Glomerular visceral epithelial cell (primary cell): ENCODE results near the gene WFDC5.

Experiments
- DNase-seq: peaks from one replicate; pipeline ENCODE4 v3.0.0-alpha.2; 2016; ENCODE audit errors: extremely low spot score

WFDC5 gene

DNA sequence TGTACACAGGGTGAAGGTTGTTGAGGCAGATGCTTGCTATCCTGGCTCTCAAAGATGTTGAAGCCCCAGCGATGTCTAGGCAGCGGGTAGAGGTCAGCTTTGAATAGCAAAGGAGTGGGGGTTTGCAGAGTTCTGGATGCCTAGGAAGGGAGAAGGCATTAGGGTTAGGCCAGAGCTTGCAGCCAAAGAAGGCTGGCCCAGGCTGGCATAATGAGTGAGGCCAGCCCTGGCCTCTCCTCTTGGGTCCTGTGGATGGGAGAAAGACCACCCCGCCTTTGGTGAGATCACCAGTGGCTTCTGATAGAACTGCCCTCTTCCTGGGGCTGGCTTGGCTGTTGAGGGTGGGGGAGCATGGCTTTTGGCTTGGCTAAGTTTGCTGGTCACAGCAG lies 406 bp upstream of the WFDC5 start:
- no peak for DNase-seq

DNA sequence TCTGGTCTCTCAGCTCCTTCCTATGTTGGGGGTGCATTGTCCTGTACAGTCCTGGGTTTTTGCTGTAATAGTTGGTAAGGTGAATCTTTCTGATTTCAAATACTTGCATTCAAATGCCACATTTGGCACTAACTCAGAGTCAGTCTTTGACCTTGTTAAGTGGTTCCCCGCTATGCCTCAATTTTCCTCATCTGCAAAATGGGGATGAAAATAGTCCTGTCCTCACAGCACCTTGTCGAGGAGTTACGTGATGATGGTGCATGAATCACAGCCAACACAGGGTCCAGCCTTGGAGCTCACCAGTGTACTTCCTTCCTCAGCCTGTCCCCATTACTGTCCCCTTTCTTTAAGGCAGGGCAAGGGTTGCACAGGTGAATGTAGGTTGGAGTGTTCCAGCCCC lies 1.1 kb downstream of the WFDC5 start:
- no peak for DNase-seq

DNA sequence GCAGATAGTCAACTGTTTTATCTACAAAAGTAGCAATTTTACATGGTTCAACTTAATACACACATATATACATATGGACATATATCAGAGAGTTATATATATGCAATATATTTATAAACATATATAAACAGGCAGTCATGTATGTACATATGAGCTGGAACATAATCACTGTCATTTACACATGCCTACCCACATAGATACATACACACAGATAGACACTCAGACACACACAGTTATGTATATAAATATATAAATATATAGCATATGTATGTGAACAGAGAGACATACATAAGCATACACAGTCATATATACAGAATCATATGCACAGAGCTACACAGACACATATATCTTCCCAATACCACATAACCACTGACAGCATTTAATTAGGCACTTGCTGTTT lies 2.2 kb downstream of the WFDC5 start:
- no peak for DNase-seq

DNA sequence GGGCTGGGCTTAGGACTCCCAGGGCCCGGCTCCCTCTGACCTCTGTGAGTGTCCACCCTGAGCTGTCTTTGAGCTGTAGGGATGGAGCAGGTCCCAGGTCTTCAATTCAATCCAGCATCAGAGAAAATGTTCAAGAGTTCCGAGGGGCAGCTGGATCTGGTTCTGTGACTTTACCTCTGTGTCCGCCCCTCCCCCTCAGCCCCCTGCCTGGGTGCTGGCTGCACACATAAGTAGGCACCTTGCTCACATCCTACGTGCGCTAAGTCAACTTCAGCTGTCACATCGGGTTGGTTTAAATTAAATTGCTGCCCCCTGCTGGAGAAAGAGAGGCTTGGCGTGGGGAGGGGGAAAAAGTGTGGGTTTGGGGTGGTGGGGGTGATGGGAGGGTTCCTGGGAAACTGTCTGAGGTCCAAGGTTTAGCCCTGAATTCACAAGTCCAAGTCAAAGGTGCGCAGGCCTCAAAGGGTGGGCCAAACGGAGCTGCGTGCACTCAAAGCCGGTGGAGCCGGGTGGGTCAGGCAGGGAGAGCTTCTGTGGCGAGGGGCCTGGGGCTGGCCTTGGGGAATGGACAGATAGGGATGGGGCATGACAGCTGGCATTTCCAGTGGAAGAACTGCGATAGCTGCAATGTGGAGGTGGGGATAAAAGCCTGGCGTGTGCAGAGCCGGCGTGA lies 3.0 kb downstream of the WFDC5 start:
- no peak for DNase-seq

DNA sequence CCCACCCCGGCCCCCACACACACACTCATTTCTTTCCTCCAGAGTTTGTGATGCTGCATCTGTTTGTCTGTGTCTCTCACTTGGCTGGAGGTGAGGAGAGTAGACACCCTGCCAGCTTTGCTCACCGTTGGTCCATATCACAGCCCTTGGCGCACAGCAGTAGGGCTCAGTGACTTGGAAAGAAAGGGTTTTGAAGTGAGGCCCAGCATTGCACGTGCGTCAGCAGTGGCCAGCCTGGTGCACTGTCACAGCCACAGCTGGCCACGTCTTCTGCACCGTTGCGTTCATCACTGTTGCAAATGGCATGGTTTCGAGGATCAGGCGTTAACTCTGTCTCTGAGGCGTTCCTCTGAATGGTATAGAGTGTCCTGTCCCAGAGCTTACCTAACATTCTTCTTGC lies 3.7 kb downstream of the WFDC5 start:
- no peak for DNase-seq

DNA sequence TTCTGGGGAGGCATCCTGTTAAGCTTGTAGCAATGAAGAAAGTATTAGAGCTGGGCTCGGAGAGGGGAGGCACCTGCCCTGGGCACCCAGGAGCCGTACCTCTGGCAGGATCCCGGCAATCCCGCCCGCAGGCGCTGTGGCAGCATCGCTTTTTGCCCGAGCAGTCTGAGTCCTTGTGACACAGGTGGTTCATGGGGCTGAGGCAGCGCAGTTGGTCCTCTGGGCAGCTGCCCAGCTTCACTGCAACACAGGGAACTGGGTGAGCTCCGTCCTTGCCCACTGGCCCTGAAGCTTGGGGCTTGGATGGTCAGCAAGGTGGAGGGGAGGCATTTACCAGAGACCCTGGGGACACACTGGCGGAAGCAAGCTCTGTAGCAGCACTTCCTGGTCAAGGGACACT lies 4.7 kb downstream of the WFDC5 start:
- no peak for DNase-seq

DNA sequence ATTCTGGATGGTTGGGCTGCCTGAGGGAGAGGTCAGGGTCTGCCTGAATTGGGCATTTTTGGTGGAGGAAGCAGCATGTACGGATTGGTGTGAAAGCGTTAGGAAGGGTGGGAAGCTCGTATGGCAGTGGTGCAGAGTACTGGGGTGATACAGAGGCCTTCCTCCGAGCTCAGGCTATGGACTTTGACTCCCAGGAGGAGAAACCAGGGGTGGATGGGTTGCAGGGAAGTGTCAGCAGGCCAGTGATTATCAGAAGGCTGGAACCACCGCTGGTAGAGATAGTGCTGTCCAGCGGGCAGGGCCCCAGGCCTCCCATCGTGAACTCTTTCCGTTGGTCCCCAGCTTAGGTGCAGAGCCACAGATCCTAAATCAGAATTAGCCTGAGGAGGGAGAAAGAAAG lies 5.3 kb downstream of the WFDC5 start:
- DNase-seq = no peak

DNA sequence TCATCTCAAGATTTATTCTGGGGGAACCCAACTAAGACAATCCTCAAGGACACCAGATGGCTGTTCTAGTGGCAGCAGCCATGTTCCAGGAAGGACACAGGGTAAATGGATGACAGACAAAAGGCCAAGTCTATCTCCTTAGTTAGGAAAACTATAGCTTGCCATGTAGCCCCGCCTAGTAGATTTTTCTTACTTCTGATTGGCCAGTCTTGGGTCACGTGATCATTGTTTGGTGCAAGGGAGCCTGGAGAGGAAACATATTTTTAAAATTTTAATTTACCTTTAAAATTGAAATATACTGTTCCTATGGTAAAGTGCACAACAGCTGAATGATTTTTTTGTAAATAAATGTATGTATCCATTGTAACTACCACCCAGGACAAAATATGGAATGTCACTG lies 9.7 kb downstream of the WFDC5 start:
- DNase-seq = peak; percentile 45

DNA sequence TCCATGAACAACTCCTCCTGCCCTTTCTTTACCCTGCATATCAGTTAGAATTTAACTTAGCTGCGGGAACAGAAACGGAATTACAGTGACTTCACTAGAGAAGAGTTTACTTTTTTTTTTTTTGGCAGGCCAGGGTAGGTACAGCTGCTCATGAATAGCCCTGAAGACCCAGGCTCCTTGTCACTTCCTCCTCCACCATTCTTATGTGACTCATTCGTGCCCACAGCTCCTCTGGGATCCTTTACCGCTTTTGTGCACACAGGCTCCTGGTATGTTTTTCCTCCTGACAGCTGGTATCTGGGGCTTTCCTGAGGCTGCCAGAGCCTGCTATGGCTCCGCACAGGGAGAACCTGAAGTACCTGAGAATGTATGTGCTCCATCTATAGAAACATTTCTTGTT lies 10.2 kb downstream of the WFDC5 start:
- peak; percentile 97 for DNase-seq

DNA sequence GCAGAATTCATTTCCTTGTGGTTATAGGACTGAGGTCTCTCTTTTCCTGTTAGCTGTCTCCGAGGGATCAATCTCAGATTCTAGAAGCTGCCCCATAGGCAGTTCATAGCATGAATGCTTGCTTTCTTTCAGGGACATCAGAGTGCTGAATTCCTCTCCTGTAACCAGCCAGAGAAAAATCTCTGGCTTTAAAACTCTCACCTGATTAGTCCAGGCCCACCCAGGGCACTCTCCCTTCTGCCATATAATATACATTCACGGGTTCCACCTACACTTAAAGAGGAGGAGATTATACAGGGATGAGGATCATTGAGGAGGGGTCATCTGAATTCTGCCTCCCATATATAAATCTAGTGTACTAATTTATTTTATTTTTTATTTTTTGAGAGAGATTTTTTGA lies 11.9 kb downstream of the WFDC5 start:
- no peak for DNase-seq

DNA sequence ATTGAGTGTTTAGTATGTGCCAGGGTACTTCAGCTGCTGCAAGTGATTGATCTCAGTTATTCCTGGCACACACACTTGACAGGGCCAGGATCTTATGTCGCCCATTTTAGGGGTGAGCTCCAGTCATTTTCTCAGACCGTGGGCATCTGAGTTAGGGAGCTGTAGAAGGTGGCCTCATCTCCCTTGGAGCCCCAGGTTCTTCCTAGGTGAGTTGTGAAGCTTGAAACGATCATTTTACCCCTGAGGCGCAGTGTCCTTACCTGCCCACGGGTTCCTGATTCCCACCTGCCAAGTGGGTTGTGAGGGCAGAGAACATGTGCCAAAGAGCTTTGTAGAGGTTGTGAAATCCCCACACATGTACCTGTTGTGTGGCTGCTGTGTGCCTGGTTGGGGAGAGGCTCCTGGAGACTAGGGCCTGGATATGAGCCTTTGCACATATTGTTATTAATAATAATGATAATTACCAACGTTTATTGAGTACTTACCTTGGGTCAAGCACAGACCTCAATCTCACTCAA lies 13.6 kb downstream of the WFDC5 start:
- DNase-seq = no peak

DNA sequence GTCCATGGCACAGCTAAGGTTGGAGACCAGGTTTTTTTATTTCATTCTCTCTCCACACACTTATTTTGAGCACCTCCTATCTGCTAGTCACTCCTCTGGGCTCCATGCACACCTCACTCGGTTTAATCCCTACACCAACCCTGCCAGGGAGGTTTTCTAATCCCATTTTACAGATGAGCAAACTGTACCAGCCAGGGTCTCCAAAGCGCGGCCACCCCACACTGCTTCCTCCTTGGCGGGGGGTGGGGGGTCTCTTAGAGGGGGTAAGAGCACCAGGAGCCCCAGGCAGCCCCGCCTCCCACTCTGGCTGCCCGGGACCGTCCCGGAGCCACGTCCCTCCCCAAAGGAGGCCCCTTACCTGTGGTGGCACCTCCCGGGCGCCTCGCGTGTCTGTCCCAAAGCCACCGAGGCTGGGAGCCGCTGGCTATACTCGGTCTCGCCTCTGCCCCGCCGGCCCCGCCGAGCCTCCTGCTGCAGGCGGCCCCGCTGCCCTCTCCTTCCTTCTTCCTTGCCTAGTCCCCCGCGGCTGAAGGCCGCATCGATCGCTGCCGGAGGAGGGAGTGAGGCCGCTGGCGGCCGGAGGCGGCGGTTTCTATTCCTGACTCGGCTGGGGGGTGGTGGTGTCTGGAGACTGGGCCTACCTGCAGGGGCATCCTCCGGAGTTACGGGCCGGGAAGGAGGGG lies 14.3 kb downstream of the WFDC5 start, which contains the start of gene KCNS1:
Gene KCNS1, minus strand, starts transcription at position 565 of the 683 bp plus-strand sequence. CDS start 1,891 bp downstream, outside the sequence.
- DNase-seq = peak; percentile 19

DNA sequence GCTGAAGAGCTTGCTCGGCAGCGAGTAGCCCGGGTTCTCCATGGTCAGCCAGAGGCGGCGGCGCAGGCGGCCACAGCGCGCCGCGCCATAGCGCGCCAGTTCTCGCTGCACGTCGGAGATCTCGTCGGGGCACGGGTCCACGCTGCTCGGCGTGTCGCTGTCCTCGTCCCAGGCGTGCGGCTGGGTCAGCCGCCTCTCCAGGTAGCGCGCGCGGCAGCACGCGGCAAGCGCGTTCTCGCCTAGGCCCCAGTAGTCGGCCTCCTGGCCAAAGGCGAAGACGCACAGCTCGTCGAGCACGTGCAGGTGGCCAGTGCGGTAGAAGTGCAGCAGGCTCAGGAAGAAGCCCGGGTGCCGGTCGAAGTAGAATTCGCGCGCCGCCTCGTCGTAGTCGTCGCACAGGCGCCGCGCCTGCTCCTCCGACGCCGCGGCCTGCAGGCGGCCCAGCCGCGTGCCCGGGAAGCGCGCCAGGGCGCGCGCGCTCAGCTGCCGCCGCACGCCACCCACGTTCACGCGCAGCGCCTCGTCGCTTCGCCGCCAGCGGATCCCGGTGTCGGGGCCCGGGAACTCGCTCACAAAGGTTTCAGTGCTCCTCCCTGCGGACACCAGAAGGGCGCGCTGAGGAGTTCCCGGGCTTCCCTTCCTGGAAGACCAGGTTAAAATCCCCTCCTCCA lies 16.7 kb downstream of the WFDC5 start:
- peak; percentile 21 for DNase-seq

DNA sequence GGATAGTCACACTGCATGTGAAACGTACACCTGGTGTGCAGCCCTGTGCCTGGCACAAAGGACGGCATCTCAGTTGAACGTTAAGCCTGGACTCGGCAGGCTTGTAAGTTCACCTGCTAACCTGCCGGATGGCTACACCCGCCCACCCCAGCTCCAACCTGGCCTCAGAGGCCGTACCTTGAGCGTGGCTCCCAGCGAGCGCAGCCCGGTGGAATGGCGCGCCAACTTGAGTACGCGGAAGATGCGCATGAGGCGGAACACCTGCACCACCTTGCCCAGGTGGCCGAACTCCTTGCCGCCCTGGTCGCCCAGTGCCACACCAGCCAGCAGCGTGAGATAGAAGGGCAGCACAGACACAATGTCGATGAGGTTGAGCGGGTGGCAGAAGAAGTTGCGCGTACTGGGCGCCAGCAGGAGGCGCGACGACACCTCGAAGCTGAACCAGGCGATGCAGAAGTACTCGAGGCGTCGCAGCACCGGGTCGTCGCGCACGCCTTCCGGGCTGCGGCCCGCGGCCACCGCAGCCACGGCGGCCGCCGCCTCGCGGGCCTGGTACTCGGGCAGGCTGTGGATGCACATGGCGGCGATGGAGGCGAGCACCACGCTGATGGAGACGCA lies 17.4 kb downstream of the WFDC5 start:
- no peak for DNase-seq

DNA sequence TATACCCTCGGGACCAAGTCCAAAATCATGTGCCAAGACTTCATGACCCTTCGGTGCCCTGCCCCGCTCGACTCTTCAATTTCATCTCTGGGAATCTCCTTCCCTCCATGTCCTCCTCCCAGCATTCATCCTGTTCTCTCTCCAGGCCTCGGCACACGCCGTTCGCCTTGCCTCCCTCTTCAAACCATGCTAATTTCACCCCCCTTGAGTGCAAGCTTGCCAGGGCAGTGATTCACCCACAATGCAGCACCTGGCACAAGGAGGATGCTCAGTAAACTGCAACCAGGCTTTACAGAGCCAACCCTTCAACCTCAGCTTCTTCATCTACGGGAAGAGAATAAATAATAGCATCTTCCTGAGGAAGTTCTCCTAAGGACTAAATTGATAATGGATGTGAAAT lies 18.2 kb downstream of the WFDC5 start:
- no peak for DNase-seq

DNA sequence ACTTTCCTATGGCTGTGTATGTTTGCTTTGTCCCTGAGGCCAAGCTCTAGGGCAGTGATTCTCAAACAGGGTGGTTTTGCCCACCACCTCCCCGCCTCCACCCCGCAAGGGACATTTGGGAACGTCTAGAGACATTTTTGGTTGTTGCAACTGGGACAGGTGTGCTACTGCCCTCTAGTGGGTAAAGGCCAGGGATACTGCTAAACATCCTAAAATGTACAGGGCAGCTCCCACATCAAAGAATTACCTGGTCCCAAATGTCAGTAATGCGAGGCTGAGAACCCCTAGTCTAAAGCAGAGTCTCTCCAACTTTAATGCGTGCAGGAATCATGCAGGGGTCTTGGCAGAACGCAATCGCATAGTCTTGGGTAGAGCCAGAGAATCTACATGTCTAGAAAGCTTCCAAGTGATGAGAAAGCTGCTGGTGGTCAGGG lies 19.2 kb downstream of the WFDC5 start:
- DNase-seq = peak; percentile 70

DNA sequence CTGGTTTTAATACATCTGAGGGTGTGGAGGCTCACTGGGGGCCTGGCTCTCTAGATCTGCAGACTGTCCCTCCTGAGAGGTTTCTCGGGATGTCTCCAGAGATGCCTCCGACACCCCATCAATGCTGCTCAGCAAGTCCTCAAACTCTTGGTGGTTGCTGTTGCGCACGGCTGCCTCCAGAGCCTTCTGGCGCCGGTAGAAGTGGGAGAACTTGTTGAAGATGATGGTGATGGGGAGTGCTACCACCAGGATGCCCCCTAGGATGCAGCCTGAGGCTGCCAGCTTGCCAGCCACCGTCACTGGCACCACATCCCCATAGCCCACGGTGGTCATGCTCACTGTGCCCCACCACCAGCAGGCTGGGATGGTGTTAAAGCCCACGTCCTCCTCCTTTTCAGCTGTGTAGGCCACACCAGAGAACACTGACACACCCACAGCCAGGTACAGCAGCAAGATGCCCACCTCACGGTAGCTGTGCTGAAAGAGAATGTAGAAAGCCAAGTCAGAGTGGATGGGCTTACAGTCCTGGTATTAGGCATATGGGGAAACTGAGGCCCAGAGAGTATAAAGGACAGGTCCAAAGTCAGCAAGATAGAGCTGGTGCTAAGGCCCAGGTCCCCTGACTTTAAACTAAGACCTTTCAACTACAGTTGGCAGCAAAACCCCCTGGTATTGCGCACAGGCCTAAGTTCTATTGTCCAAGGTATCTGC lies 20.0 kb downstream of the WFDC5 start:
- no peak for DNase-seq

DNA sequence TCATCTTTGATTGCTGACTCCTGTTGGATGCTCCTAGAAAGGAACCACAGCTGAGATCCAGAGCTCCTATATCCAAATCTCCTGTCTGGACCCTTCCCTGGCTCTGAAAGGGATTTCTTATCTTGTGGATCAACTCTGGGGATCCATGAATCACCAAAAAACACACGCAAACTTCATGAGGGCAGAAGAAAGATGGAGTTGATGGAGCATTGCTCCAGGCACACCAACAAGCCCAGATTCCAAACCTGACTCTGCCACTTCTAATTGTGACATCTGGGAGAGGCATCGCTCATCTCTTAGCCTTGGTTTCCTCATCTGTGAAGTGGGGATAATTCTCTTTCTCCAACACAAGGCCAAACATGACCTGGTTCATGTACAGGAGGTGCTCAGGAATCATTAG lies 20.8 kb downstream of the WFDC5 start:
- DNase-seq = no peak

DNA sequence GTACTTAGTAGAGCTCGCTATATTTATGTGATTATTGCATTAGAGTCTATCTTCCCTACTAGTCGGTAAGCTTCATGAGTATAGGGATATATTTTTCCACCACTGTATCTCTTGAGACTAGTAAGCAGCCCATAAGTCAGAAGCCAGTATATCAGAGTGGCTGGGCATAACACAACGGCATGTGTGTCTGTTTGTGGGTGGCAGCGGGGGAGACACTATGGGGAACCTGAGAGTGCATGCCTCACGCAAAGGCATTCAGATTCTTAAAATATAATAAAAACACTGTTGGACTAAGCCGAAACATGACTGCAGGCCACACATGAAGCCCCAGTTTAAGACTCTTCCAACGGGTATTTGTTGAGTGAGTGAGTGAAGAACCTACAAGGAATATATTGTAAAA lies 22.1 kb downstream of the WFDC5 start:
- DNase-seq = no peak

DNA sequence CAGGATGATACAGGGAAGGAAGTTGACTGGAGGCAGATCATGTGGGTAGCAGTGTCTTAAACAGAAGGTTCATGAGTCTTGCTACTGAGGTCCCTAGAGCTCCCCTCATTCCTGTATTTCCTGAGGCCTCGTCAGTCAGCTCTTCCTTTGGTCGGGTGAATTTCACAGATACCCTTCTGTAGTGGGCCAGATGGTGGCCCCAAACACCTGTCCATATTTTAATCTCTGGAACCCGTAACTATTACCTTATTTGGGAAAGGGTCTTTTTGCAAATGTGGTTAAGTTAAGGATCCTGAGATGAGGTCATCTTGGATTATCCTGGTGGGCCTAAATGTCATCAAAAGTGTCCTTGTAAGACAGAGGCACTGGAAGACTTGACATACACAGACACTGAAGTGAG lies 23.6 kb downstream of the WFDC5 start:
- DNase-seq = no peak

DNA sequence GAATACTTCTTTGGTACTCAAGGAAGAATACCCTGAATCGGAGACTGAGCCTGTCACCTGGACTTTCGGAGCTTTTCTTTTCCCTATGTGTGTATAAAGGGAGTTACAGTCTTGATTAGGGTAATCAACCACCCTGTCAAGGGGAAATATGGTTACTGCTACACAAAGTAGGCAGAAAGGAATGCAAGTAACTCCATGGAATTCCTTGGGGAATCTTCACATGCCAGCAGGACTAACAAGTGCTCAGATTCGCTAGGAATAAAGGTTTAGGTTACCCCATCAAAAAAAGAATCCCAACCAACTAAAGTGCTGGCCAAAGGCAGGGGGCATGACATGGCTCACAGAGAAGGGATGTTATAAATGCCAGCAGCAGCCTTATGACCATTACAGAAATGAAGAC lies 24.5 kb downstream of the WFDC5 start:
- DNase-seq = no peak

DNA sequence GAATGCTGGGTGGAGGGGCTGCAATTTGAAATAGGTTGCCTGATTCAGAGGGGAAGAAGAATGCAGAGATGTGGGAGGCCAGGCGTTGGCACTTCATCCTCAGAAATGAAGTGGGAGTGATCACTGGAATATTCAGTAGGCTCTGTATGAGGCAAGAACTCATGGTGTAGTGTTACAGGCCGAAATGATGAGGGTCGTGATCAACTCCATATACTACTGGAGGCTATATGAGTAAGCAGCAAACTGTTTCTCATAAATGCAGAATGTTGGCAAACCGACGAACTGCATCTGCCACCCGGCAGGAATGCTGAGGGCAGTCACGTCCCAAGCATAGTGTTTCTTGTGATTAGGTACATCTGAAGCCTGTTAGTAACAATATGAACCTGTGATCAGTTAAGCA lies 26.7 kb downstream of the WFDC5 start:
- DNase-seq = no peak
